ENCODE measurements around the gene ARMS2.

ARMS2 gene

DNA sequence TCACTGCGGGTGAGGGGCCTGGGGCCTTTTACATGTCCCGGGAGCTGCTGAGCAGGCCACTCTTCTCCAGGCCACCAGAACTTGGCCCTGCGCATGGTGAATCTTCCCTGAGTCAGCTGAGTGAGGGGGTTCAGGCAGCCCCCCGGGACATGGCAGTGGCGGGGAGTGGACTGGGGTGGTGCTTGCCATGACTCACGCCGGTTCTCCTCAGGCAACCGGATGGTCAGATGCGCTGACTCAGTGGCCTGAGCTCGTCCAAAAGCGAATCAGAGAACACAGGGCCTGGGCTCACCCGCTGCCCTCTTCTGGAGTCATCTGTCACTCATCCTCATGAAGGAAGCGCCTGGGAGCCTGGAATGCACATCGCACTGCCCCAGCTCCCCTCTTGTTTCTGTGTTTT, 40.4 kb downstream of the ARMS2 start:
- peak; percentile 93 for DNase-seq (ENCODE audit: low read depth)

DNA sequence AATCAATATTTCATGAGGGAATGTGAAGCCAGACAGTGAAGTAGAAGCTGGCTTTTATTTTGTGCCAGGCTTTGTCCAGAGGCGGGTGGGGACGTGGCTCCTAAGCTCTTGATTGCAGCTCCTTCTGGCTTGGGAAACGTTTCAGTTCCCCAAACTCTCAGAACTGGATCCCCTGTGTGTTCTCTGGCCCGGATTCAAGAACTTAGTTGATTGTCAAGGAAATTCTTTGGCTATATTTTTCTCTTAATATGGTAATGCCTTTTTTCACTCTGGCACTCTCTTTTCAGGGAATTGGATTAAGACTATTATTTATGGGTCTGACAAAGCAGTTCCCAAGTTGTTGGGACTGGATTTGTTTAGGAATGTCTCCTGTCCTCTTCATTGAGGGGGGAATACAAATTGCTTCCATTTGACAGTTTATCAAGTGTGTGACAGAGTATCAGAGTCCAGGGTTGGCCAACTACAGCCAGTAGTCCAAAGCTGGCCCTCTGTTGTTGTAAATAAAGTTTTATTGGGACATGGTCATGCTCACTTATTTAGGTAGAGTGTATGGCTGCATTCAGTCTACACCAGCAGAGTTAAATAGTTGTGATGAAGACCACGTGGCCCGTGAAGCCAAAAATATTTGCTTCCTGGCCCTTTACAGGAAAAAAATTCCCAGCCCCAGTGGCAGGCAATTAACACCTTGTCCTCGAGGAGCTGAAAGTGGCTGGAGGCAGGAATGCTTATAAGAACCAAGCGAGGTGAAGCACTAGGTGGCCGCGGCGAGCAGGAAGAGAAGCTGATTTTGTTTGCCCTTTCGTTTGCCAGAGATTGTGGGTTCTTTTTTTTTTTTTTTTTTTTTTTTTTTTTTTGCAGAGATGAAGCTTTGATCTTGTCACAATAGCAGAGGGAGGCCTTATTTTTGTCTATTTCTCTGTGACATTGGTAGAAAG, 41.2 kb downstream of the ARMS2 start:
- no peak for DNase-seq (ENCODE audit: low read depth)

DNA sequence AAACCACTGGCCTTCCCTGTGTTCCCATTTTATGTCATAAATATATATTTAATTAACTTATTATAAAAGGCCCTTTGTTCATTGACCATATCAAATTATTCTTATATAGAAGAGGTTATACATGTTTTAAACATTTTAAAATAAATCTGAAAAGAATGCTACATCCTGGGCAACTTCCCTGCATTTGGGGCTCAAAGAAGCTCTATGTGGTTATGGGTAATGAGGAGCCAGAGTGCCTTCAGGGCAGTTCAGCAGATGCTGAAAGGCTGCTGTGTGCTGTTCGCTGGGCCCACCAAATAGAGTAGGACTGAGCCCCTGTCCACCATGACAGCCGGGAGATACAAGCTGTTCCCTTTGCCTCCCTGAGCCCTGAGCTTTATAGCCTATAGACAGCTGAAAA, 42.8 kb downstream of the ARMS2 start:
- no peak for DNase-seq (ENCODE audit: low read depth)

DNA sequence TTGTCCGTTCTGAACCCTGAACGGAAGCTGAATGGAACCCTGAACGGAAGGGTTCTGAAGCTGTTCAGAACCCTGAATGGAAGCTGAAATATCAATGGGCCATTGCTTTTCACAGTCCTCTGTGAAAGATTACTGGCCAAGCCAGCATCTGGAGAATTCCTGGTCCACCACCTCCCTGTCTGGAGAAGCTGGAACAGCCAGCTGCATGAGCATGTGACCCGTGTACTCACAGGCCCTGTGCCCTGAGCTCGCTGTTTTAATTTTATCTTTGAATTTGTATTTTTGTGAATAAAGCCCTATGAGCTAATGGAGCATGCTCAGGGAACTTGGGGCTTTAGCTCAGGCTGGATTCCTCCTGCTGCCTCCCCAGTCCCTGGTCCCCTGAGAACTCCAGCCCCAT, 44.1 kb downstream of the ARMS2 start:
- no peak for DNase-seq (ENCODE audit: low read depth)

DNA sequence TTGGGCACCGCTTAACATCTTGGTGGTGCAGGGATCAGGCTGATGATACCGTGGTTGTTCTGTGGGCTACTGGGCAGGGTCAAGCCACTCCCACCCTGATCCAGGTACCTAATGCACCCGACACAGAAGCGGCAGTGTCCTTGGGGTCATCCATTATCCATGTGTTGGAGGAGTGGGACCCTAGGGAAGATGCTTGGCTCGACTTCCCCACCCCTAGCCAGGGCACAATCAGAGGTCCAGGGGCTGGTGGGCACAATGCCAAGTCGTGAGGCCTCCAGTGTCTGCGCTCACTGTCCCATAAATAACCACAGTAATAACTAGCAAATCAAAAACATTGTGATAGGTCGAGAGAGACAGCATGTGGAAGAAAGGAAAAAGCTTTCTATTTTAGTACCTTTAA, 44.6 kb downstream of the ARMS2 start:
- DNase-seq (ENCODE audit: low read depth), result no peak

DNA sequence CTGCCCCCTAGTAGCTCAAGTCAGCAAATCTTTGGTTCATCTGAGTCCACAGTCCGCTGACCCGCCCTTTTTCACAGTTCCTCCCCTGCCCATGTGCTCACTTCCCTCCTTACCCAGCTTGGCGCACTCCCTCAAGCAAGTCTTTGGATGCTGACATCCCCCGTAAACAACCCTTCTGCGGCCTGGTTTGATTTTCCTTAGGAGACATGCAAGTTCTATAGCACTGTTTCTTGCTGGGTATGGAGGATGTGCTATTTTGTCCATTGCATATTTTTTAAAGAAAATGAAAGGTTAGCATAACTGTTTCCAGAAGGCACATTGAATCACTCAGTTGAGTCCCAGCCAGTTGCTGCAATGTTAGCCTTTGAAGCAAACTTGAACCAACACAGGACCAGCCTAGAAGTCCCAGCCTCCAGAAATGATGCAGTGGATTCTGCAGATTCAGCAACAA, 45.1 kb downstream of the ARMS2 start:
- DNase-seq (ENCODE audit: low read depth), result no peak

DNA sequence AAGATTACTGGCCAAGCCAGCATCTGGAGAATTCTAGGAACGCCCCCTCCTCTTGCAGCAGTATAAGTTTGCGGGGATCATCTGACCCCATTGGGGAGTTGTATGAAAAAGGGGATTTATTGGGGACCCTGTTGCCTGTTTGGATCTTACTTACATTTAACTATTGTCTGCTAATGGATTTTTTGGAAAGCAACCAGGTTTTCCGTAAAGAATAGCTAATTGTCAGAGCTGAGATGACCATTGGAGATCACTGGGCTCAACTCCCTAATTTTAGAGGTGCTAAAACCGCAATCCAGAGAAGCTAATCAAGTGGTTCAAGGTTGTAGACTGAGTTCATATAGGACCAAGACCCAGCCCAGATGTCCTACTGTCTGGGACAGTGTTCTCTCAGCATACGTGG, 45.7 kb downstream of the ARMS2 start:
- no peak for DNase-seq (ENCODE audit: low read depth)

DNA sequence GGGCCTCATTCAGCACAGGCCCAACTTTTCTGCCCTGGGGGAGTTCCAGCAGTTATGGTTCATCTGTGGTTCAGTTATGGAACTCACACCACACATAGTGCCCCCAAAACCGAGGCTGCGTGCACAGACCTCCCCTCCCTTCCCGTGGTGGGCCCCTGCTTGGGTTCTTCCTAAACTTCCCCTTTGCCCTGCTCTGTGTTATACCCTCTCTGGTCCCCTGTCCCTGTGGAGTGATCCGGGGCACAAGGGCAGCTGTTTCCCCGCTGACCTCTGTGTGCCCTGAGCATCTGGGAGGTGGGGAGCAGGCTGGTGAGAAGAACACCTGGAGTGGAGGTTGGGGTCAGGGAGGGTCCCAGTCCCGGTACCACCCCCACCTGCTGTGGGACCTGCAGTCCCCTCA, 46.3 kb downstream of the ARMS2 start:
- no peak for DNase-seq (ENCODE audit: low read depth)

DNA sequence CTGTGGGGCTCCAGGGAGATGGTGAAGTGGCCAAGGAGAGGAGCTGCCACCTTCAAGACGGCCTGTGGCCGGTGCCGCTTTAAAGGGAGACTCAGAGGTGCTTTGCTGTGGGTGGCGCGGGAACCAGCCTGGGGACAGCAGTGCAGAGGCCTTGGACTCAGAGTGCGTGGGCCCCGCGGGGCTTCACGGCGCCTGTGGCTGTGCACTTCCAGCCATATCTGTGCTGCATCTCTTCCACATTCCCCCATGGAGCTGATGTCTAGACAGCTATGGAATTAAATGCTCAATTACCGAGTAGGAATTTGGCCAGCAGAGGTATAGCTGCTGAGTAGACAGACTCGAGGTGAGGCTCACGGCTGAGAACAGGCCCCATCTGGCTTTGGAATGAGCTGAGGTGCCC, 48.6 kb downstream of the ARMS2 start:
- no peak for DNase-seq (ENCODE audit: low read depth)

DNA sequence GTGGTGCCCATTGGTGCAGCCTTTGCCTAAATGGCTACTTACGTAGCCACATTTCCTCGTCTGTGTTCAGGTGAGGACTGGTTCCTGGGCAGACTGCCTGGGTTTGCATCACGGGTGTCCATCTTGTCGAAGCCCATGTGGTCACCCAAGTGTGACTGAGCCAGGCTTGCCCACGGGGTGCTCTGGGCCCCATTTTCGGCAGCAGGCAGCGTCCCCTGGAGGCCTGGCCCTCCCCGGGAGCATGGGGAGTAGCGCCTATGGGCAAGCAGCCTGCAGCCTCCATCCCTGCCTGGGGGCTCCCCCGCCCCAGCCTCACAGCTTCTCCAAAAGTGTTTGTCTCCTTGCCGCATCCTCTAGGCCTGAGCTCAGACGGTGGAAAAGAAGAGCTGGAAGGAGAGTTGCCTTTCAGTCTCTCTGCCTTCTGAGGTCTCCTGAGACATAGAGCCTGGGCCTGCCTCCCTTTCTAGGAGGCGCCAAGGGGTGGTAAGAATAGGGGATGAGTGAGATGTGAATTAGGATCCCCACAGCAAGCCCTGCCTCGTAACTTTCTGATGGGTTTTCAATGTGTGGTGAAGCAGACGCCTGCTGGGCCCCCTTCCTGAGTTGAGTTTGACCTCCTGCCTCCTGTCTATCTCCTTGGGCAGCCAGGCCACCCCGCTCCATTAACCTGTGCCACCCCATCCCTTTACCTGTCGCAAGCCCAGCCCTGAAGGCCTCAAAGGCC, 49.6 kb downstream of the ARMS2 start:
- DNase-seq (ENCODE audit: low read depth), result no peak

DNA sequence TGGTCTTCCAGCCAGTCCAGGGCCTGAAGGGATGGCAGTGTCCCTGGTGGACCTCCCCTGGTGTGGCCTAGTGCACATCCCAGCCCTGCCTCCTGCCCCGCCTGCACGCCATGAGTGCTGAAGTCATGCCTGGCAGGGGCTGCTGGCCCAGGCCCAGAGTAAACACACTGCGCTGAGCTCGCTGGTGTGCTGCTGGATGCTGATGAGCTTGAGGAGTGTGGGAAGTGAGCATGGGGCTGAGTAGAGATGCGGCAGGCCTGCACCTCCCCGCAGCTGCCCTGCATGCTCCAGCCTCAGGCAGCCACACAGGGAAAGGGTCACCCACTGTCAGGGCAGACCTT, 50.1 kb downstream of the ARMS2 start:
- DNase-seq (ENCODE audit: low read depth), result peak; percentile 60

DNA sequence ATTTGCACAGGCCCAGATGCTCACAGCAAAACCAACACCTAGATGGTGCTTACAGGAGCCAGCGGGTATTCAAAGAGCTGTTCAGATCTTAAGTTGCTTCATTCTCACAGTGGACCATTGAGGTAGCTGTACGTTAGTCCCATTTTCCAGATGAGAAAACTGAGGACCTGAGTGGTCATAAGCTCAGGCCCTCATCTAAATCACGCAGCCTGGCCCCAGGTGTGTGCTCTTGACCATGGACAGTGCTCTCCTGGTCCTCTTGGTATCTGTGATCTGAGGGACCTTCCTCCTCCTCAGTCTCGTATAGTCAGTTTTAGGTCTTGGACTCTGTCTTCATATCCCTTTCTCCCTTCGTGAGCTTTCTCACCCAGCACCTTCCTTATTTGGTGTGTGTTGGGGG, 50.6 kb downstream of the ARMS2 start:
- no peak for DNase-seq (ENCODE audit: low read depth)

DNA sequence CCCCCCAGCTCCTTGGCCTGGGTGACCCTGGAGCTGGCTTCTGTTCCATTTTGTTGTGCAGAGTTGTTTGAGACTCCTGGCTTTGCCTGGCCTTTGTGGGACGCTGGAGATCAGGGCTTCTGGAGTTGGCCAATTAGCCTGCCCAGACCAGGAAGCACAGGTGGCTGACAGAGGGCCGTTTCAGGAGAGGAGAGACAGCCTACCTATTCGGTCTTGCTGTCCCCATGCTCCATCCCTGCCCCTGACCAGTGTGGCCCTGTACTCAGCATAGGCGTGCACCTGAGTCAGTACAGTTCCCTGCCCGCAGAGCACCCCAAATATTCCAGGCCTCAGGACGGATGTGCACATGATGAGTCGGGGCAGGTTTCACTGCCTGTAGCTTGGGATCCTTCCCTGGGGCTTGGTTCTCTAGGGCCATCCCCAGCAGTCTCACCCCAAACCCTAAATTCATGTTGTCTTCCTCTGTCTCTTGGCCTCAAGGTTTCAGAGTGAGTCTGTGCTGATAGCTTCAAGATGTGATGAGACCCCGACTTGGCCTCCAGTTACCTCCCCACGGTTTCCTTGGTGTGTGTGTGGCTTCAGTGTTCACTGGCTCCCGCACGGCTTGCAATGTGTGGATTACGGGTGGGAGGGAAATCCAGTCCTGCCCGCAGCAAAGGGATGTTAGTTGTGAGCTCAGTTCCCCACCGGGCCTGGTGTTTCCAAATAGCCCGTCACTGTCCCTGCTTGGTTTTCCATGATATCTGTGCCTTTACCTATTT, 51.6 kb downstream of the ARMS2 start:
- no peak for DNase-seq (ENCODE audit: low read depth)
